ENCODE data around the gene VWA1.
"Not testable (repeated sequence)": the region's sequence is repeated elsewhere in the genome, so short reads cannot be mapped to it uniquely, and the experiment has no call there.

The VWA1 gene

GRCh38 chr1:1435911-1436629 lies 580 bp downstream of the VWA1 start:
- peak overlapping the region; percentile 41 for H3K4me3 ChIP-seq (ENCODE audit: low read length)
- H3K27me3 ChIP-seq (ENCODE audit: control insufficient read depth, insufficient read depth, low read length): no peaks in the 10 kb centered on the region
- H3K9ac ChIP-seq (ENCODE audit: low read length): peak overlapping the region; percentile 72

GRCh38 chr1:1436630-1437032 lies 1.1 kb downstream of the VWA1 start:
- no peaks in the 10 kb centered on the region for H3K36me3 ChIP-seq (ENCODE audit: control insufficient read depth, insufficient read depth, low read length)
- no peaks in the 10 kb centered on the region for H3K27me3 ChIP-seq (ENCODE audit: control insufficient read depth, insufficient read depth, low read length)
- peaks cover 80% of the 10 kb centered on the region for H3K4me1 ChIP-seq (ENCODE audit: control insufficient read depth, insufficient read depth, low read length)
- H3K9me3 ChIP-seq (ENCODE audit: control insufficient read depth, low read length): no peaks in the 10 kb centered on the region
- peak overlapping the region; percentile 41 for H3K4me3 ChIP-seq (ENCODE audit: low read length)
- H3K9ac ChIP-seq (ENCODE audit: low read length): peak overlapping the region; percentile 72

More at GRCh38 chr1:1435911-1436629, 580 bp downstream of the VWA1 start:
- H3K36me3 ChIP-seq (ENCODE audit: control insufficient read depth, insufficient read depth, low read length): no peaks in the 10 kb centered on the region
- peaks cover 83% of the 10 kb centered on the region for H3K4me1 ChIP-seq (ENCODE audit: control insufficient read depth, insufficient read depth, low read length)
- no peaks in the 10 kb centered on the region for H3K9me3 ChIP-seq (ENCODE audit: control insufficient read depth, low read length)

- no peak overlapping the region for H3K4me3 ChIP-seq (ENCODE audit: low read length)
- H3K4me1 ChIP-seq (ENCODE audit: control insufficient read depth, insufficient read depth, low read length): peaks cover 74% of the 10 kb centered on the region
- peak overlapping the region; percentile 48 for H3K9ac ChIP-seq (ENCODE audit: low read length)
Observed at GRCh38 chr1:1437033-1437903, 1.8 kb downstream of the VWA1 start.

GRCh38 chr1:1437904-1438376 lies 2.5 kb downstream of the VWA1 start:
- no peaks in the 10 kb centered on the region for H3K27me3 ChIP-seq (ENCODE audit: control insufficient read depth, insufficient read depth, low read length)
- H3K4me1 ChIP-seq (ENCODE audit: control insufficient read depth, insufficient read depth, low read length): peaks cover 67% of the 10 kb centered on the region
- H3K36me3 ChIP-seq (ENCODE audit: control insufficient read depth, insufficient read depth, low read length): no peaks in the 10 kb centered on the region
- peak overlapping the region; percentile 48 for H3K9ac ChIP-seq (ENCODE audit: low read length)
- no peak overlapping the region for H3K4me3 ChIP-seq (ENCODE audit: low read length)
- H3K9me3 ChIP-seq (ENCODE audit: control insufficient read depth, low read length): no peaks in the 10 kb centered on the region

More at GRCh38 chr1:1437033-1437903, 1.8 kb downstream of the VWA1 start:
- Histone ChIP-seq H3K36me3 (ENCODE audit: control insufficient read depth, insufficient read depth, low read length) (no peaks in the 10 kb centered on the region), H3K27me3 (ENCODE audit: control insufficient read depth, insufficient read depth, low read length) (no peaks in the 10 kb centered on the region), H3K9me3 (ENCODE audit: control insufficient read depth, low read length) (no peaks in the 10 kb centered on the region)

- peaks cover 59% of the 10 kb centered on the region for H3K4me1 ChIP-seq (ENCODE audit: control insufficient read depth, insufficient read depth, low read length)
- no peaks in the 10 kb centered on the region for H3K36me3 ChIP-seq (ENCODE audit: control insufficient read depth, insufficient read depth, low read length)
- H3K9me3 ChIP-seq (ENCODE audit: control insufficient read depth, low read length): no peaks in the 10 kb centered on the region
- no peak overlapping the region for H3K4me3 ChIP-seq (ENCODE audit: low read length)
- peak overlapping the region; percentile 48 for H3K9ac ChIP-seq (ENCODE audit: low read length)
- no peaks in the 10 kb centered on the region for H3K27me3 ChIP-seq (ENCODE audit: control insufficient read depth, insufficient read depth, low read length)
Observed at GRCh38 chr1:1438531-1439381, 3.3 kb downstream of the VWA1 start.

- peaks cover 50% of the 10 kb centered on the region for H3K4me1 ChIP-seq (ENCODE audit: control insufficient read depth, insufficient read depth, low read length)
- H3K27me3 ChIP-seq (ENCODE audit: control insufficient read depth, insufficient read depth, low read length): no peaks in the 10 kb centered on the region
Observed at GRCh38 chr1:1439546-1440261, 4.2 kb downstream of the VWA1 start.

GRCh38 chr1:1440262-1441001 lies 4.9 kb downstream of the VWA1 start:
- Histone ChIP-seq H3K27me3 (ENCODE audit: control insufficient read depth, insufficient read depth, low read length) (no peaks in the 10 kb centered on the region), H3K4me3 (ENCODE audit: low read length) (no peak overlapping the region), H3K9ac (ENCODE audit: low read length) (peak overlapping the region; percentile 47), H3K9me3 (ENCODE audit: control insufficient read depth, low read length) (no peaks in the 10 kb centered on the region), H3K36me3 (ENCODE audit: control insufficient read depth, insufficient read depth, low read length) (no peaks in the 10 kb centered on the region), H3K4me1 (ENCODE audit: control insufficient read depth, insufficient read depth, low read length) (peaks cover 43% of the 10 kb centered on the region)

More at GRCh38 chr1:1439546-1440261, 4.2 kb downstream of the VWA1 start:
- Histone ChIP-seq H3K4me3 (ENCODE audit: low read length) (no peak overlapping the region), H3K9me3 (ENCODE audit: control insufficient read depth, low read length) (no peaks in the 10 kb centered on the region), H3K9ac (ENCODE audit: low read length) (no peak overlapping the region), H3K36me3 (ENCODE audit: control insufficient read depth, insufficient read depth, low read length) (no peaks in the 10 kb centered on the region)

- H3K9me3 ChIP-seq (ENCODE audit: control insufficient read depth, low read length): no peaks in the 10 kb centered on the region
- no peak overlapping the region for H3K4me3 ChIP-seq (ENCODE audit: low read length)
- H3K9ac ChIP-seq (ENCODE audit: low read length): peak overlapping the region; percentile 47
- H3K27me3 ChIP-seq (ENCODE audit: control insufficient read depth, insufficient read depth, low read length): no peaks in the 10 kb centered on the region
- H3K36me3 ChIP-seq (ENCODE audit: control insufficient read depth, insufficient read depth, low read length): no peaks in the 10 kb centered on the region
- peaks cover 38% of the 10 kb centered on the region for H3K4me1 ChIP-seq (ENCODE audit: control insufficient read depth, insufficient read depth, low read length)
Observed at GRCh38 chr1:1441002-1441888, 5.8 kb downstream of the VWA1 start.

- Histone ChIP-seq H3K4me3 (ENCODE audit: low read length) (no peak overlapping the region), H3K4me1 (ENCODE audit: control insufficient read depth, insufficient read depth, low read length) (peaks cover 29% of the 10 kb centered on the region), H3K9me3 (ENCODE audit: control insufficient read depth, low read length) (no peaks in the 10 kb centered on the region), H3K27me3 (ENCODE audit: control insufficient read depth, insufficient read depth, low read length) (no peaks in the 10 kb centered on the region), H3K9ac (ENCODE audit: low read length) (no peak overlapping the region), H3K36me3 (ENCODE audit: control insufficient read depth, insufficient read depth, low read length) (no peaks in the 10 kb centered on the region)
Observed at GRCh38 chr1:1442069-1442770, 6.7 kb downstream of the VWA1 start.

GRCh38 chr1:1446631-1447030 lies 11.1 kb downstream of the VWA1 start:
- not testable (repeated sequence) for H3K9ac ChIP-seq (ENCODE audit: low read length); H3K9me3 ChIP-seq (ENCODE audit: control insufficient read depth, low read length); H3K36me3 ChIP-seq (ENCODE audit: control insufficient read depth, insufficient read depth, low read length); H3K4me3 ChIP-seq (ENCODE audit: low read length); H3K27me3 ChIP-seq (ENCODE audit: control insufficient read depth, insufficient read depth, low read length); H3K4me1 ChIP-seq (ENCODE audit: control insufficient read depth, insufficient read depth, low read length)
